H9 (cell line): ENCODE data around the gene SLC26A5. TPM values are rescaled to one million over a fixed set of nuclear protein-coding genes. Genes with fewer than 3 reads are reported as not detected.

Experiments
- DNase-seq: peaks from one replicate; pipeline ENCODE4 v3.0.0-alpha.2; 2017
- H2AFZ ChIP-seq: one replicate; pipeline ENCODE4 v1.6.1; 2013; ENCODE audit warnings: mild to moderate bottlenecking, low read length, control low read depth, moderate library complexity
- H2AK5ac ChIP-seq: 2 replicates; pipeline ENCODE4 v1.6.1; 2013; ENCODE audit warnings: low read length, control low read depth, mixed read lengths; ENCODE audit not compliant: insufficient read length
- H2BK120ac ChIP-seq: one replicate; pipeline ENCODE4 v1.6.1; 2013; ENCODE audit warnings: low read depth, mild to moderate bottlenecking, low read length, control low read depth, inconsistent platforms; ENCODE audit not compliant: poor library complexity, severe bottlenecking
- H2BK12ac ChIP-seq: 2 replicates; pipeline ENCODE4 v1.6.1; 2013; ENCODE audit warnings: low read length, control low read depth, mixed read lengths, low read depth; ENCODE audit not compliant: insufficient read length
- H2BK15ac ChIP-seq: 2 replicates; pipeline ENCODE4 v1.6.1; 2013; ENCODE audit warnings: low read depth, low read length, control low read depth
- H2BK20ac ChIP-seq: one replicate; pipeline ENCODE4 v1.6.1; 2013; ENCODE audit warnings: low read depth, mild to moderate bottlenecking, low read length, control low read depth, inconsistent platforms; ENCODE audit not compliant: poor library complexity, severe bottlenecking
- H2BK5ac ChIP-seq: 2 replicates; pipeline ENCODE4 v1.6.1; 2013; ENCODE audit warnings: low read length, control low read depth, mixed read lengths; ENCODE audit not compliant: insufficient read length
- H3K14ac ChIP-seq: 2 replicates; pipeline ENCODE4 v1.6.1; 2013; ENCODE audit warnings: low read length, control low read depth; ENCODE audit not compliant: insufficient read depth
- H3K18ac ChIP-seq: 2 replicates; pipeline ENCODE4 v1.6.1; 2013; ENCODE audit warnings: low read depth, mild to moderate bottlenecking, mixed read lengths, low read length, control low read depth; ENCODE audit not compliant: insufficient read length
- H3K23ac ChIP-seq: 2 replicates; pipeline ENCODE4 v1.6.1; 2013; ENCODE audit warnings: low read length, control low read depth, mixed read lengths, low read depth; ENCODE audit not compliant: insufficient read length
- H3K23me2 ChIP-seq: 2 replicates; pipeline ENCODE4 v1.6.1; 2013; ENCODE audit warnings: low read depth, mild to moderate bottlenecking, mixed read lengths, low read length, control low read depth; ENCODE audit not compliant: insufficient read length, poor library complexity, severe bottlenecking
- H3K27ac ChIP-seq: 2 replicates; pipeline ENCODE4 v1.5.1; 2013; ENCODE audit warnings: low read length, control low read depth, mixed read lengths, low read depth; ENCODE audit not compliant: insufficient read length
- H3K27me3 ChIP-seq: 2 replicates; pipeline ENCODE4 v1.6.1; 2013; ENCODE audit warnings: low read length, control low read depth, inconsistent platforms; ENCODE audit not compliant: insufficient read depth
- H3K4ac ChIP-seq: 2 replicates; pipeline ENCODE4 v1.6.1; 2013; ENCODE audit warnings: low read depth, mild to moderate bottlenecking, control low read depth, inconsistent platforms, low read length, moderate library complexity
- H3K4me1 ChIP-seq: 2 replicates; pipeline ENCODE4 v1.6.1; 2013; ENCODE audit warnings: low read length, control low read depth, inconsistent platforms; ENCODE audit not compliant: insufficient read depth
- H3K4me2 ChIP-seq: 2 replicates; pipeline ENCODE4 v1.6.1; 2013; ENCODE audit warnings: low read length, control low read depth, mixed read lengths; ENCODE audit not compliant: insufficient read length, insufficient read depth
- H3K56ac ChIP-seq: 2 replicates; pipeline ENCODE4 v1.6.1; 2013; ENCODE audit warnings: low read depth, mild to moderate bottlenecking, mixed read lengths, low read length, control low read depth; ENCODE audit not compliant: insufficient read length
- H3K79me1 ChIP-seq: 2 replicates; pipeline ENCODE4 v1.6.1; 2013; ENCODE audit warnings: low read depth, mild to moderate bottlenecking, moderate library complexity, low read length, control low read depth, inconsistent platforms; ENCODE audit not compliant: insufficient read depth, poor library complexity, severe bottlenecking
- H3K79me2 ChIP-seq: 2 replicates; pipeline ENCODE4 v1.6.1; 2013; ENCODE audit warnings: low read length, control low read depth, inconsistent platforms; ENCODE audit not compliant: insufficient read depth
- H3K9ac ChIP-seq: 2 replicates; pipeline ENCODE4 v1.6.1; 2013; ENCODE audit warnings: low read length, control low read depth, mixed read lengths; ENCODE audit not compliant: insufficient read length; ENCODE audit errors: extremely low read depth
- H3K9me3 ChIP-seq: one replicate; pipeline ENCODE4 v1.6.1; 2013; ENCODE audit warnings: low read depth, low read length, inconsistent platforms; ENCODE audit not compliant: control insufficient read depth
- H3T11ph ChIP-seq: one replicate; pipeline ENCODE4 v1.6.1; 2013; ENCODE audit warnings: mild to moderate bottlenecking, low read length, control low read depth, inconsistent platforms
- H4K20me1 ChIP-seq: one replicate; pipeline ENCODE4 v1.6.1; 2013; ENCODE audit not compliant: control insufficient read depth, insufficient read length, insufficient read depth
- H4K5ac ChIP-seq: 2 replicates; pipeline ENCODE4 v1.6.1; 2013; ENCODE audit warnings: low read depth, mild to moderate bottlenecking, mixed read lengths, low read length, control low read depth; ENCODE audit not compliant: insufficient read length
- H4K8ac ChIP-seq: replicated peaks from 2 replicates; pipeline ENCODE4 v1.6.1; 2013; ENCODE audit warnings: low read length, control low read depth, mixed read lengths, low read depth; ENCODE audit not compliant: insufficient read length
- H4K91ac ChIP-seq: 2 replicates; pipeline ENCODE4 v1.6.1; 2013; ENCODE audit warnings: low read depth, mild to moderate bottlenecking, moderate library complexity, mixed read lengths, low read length, control low read depth; ENCODE audit not compliant: insufficient read length
- H3K27ac Mint-ChIP-seq, 3 experiments: 2 replicates in 2 of 3; 3 replicates in 1 of 3; pipeline ENCODE4 v1.8.0; 2020 to 2021; ENCODE audit warnings: mixed read lengths in 3 of 3, mild to moderate bottlenecking in 1 of 3, moderate library complexity in 1 of 3
- H3K27me3 Mint-ChIP-seq: 2 replicates; pipeline ENCODE4 v1.8.0; 2021; ENCODE audit warnings: low read depth, mild to moderate bottlenecking, moderate library complexity, mixed read lengths
- H3K36me3 Mint-ChIP-seq, 3 experiments: 2 replicates in 2 of 3; 3 replicates in 1 of 3; pipeline ENCODE4 v1.8.0; 2020 to 2021; ENCODE audit warnings: low read depth in 3 of 3, mixed read lengths in 3 of 3; ENCODE audit not compliant: insufficient read depth in 1 of 3
- H3K4me1 Mint-ChIP-seq, 2 experiments: 2 replicates each; pipeline ENCODE4 v1.8.0; 2020; ENCODE audit warnings: mixed read lengths in 2 of 2
- H3K4me3 Mint-ChIP-seq, 2 experiments: 2 replicates in 1 of 2; 3 replicates in 1 of 2; pipeline ENCODE4 v1.8.0; 2020 to 2021; ENCODE audit warnings: mild to moderate bottlenecking in 2 of 2, mixed read lengths in 2 of 2, moderate library complexity in 1 of 2
- H3K9me3 Mint-ChIP-seq, 2 experiments: 2 replicates in 1 of 2; 3 replicates in 1 of 2; pipeline ENCODE4 v1.8.0; 2020; ENCODE audit warnings: mild to moderate bottlenecking in 2 of 2, mixed read lengths in 2 of 2, moderate library complexity in 1 of 2
- WGBS: extraction: QIAGEN DNeasy Blood & Tissue Kit; methylation state at CpG from one replicate; pipeline ENCODE4 v1.1.7; 2013; ENCODE audit warnings: missing lambda C conversion rate, low lambda C conversion rate, mixed read lengths; ENCODE audit not compliant: insufficient read length; ENCODE audit errors: extremely low coverage; 5-methylcytosine and 5-hydroxymethylcytosine counted together
- total RNA-seq: library from RNA; stranded (reverse); gene quantifications from 2 replicates; pipeline ENCODE4 v1.2.1, GENCODE V29; 2021
- TF ChIP-seq, protein P1 (sequence below): fragments of 200-600 bp; sonication (generic); conservative IDR thresholded peaks from 3 replicates; pipeline ENCODE4 v1.8.0; 2021; ENCODE audit warnings: antibody characterized with exemption, mild to moderate bottlenecking

The SLC26A5 gene
- total RNA-seq, 1 experiment from 2014 or later: not detected

DNA sequence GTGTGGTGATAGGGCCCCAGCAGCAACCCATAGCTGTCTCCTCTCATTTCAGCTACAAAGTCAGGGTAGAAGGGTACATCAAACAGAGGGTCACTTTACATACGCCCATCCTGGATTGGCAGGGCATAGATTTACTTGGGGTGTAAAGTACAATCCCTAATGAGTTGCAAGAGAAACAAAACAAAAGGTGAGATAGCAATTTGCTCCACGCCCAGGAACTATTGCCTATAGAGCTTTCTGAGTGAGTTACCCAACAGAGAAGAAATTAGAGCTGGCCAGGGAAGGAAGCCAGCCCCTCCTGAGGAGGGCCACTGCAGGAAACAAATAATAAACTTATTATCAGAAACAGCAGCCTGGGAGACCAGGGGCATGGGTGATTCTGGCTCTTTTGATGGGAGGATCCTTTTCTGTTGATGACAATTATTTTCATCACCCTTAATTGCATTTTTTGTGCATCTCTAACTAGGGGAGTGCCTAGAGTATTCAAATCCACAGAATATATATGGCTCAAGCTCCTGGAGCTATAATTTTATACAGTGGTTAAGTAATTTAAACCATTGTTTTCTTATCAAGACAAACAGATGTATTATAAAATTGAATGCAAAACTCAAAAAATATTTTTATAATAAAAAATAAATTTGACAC, 47.4 kb downstream of the SLC26A5 start:
- Histone ChIP-seq H3K79me1 (no peaks in the 10 kb centered on the region), H3K4me1 (no peaks in the 10 kb centered on the region), H4K91ac (no peak overlapping the region), H2BK15ac (no peak overlapping the region), H3K23me2 (no peaks in the 10 kb centered on the region), H3T11ph (no peak overlapping the region), H3K27me3 (no peaks in the 10 kb centered on the region), H3K4ac (no peak overlapping the region), H4K20me1 (no peaks in the 10 kb centered on the region), H2AFZ (no peak overlapping the region), H2AK5ac (no peak overlapping the region), H3K9ac (no peak overlapping the region), H2BK120ac (no peak overlapping the region), H3K18ac (no peak overlapping the region), H4K8ac (no peak overlapping the region), H3K27ac (no peak overlapping the region), H4K5ac (no peak overlapping the region), H2BK12ac (no peak overlapping the region), H2BK5ac (no peak overlapping the region), H3K56ac (no peak overlapping the region), H3K4me2 (no peak overlapping the region), H3K23ac (no peak overlapping the region), H3K14ac (no peak overlapping the region), H2BK20ac (no peak overlapping the region), H3K79me2 (no peaks in the 10 kb centered on the region), H3K9me3 (no peaks in the 10 kb centered on the region)
- TF ChIP-seq, protein P1, sequence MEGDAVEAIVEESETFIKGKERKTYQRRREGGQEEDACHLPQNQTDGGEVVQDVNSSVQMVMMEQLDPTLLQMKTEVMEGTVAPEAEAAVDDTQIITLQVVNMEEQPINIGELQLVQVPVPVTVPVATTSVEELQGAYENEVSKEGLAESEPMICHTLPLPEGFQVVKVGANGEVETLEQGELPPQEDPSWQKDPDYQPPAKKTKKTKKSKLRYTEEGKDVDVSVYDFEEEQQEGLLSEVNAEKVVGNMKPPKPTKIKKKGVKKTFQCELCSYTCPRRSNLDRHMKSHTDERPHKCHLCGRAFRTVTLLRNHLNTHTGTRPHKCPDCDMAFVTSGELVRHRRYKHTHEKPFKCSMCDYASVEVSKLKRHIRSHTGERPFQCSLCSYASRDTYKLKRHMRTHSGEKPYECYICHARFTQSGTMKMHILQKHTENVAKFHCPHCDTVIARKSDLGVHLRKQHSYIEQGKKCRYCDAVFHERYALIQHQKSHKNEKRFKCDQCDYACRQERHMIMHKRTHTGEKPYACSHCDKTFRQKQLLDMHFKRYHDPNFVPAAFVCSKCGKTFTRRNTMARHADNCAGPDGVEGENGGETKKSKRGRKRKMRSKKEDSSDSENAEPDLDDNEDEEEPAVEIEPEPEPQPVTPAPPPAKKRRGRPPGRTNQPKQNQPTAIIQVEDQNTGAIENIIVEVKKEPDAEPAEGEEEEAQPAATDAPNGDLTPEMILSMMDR: no peak
- Mint-ChIP-seq H3K4me3 (no peak overlapping the region), H3K4me1 (no peaks in the 10 kb centered on the region), H3K27ac (no peak overlapping the region), H3K36me3 (no peaks in the 10 kb centered on the region; a peak in 1 of 7 replicates), H3K27me3 (peaks cover 11% of the 10 kb centered on the region), H3K9me3 (peaks cover 5 to 11% of the 10 kb centered on the region in 2 experiments; a peak in 3 of 5 replicates)
- no CpG with 5 or more reads among the region's 2 CpGs for WGBS
- DNase-seq: no peak
